Hepatocyte (in vitro differentiated cells): ENCODE measurements around the gene ZNF764. TPM values are rescaled to one million over a fixed set of nuclear protein-coding genes. Genes with fewer than 3 reads are reported as not detected.

Source experiments
- DNase-seq: peaks from one replicate; pipeline ENCODE4 v3.0.0-alpha.2; 2016; ENCODE audit warnings: low spot score
- H2AFZ ChIP-seq: fragments of 200-600 bp; sonication (generic); 2 replicates; pipeline ENCODE4 v1.6.0; 2016; ENCODE audit warnings: antibody characterized with exemption, mild to moderate bottlenecking
- H3K27ac ChIP-seq: fragments of 200-600 bp; sonication (generic); 2 replicates; pipeline ENCODE4 v1.5.1; 2016; ENCODE audit warnings: mild to moderate bottlenecking
- H3K27me3 ChIP-seq: fragments of 200-600 bp; sonication (generic); 2 replicates; pipeline ENCODE4 v1.6.1; 2016
- H3K36me3 ChIP-seq: fragments of 200-600 bp; sonication (generic); replicated peaks from 2 replicates; pipeline ENCODE4 v1.5.1; 2016; ENCODE audit warnings: low read depth; ENCODE audit not compliant: insufficient read depth
- H3K4me1 ChIP-seq: fragments of 200-600 bp; sonication (generic); 2 replicates; pipeline ENCODE4 v1.5.1; 2016; ENCODE audit warnings: mild to moderate bottlenecking, moderate library complexity; ENCODE audit not compliant: insufficient read depth
- H3K4me2 ChIP-seq: fragments of 200-600 bp; sonication (generic); 2 replicates; pipeline ENCODE4 v1.6.0; 2016
- H3K4me3 ChIP-seq: fragments of 200-600 bp; sonication (generic); 2 replicates; pipeline ENCODE4 v1.5.1; 2016; ENCODE audit warnings: mild to moderate bottlenecking
- H3K79me2 ChIP-seq: fragments of 200-600 bp; sonication (generic); 2 replicates; pipeline ENCODE4 v1.6.0; 2017; ENCODE audit warnings: mild to moderate bottlenecking
- H3K9me2 ChIP-seq: fragments of 200-600 bp; sonication (generic); replicated peaks from 2 replicates; pipeline ENCODE4 v1.6.0; 2017; ENCODE audit warnings: mild to moderate bottlenecking; ENCODE audit not compliant: insufficient read depth
- H3K9me3 ChIP-seq: fragments of 200-600 bp; sonication (generic); 2 replicates; pipeline ENCODE4 v1.5.1; 2016; ENCODE audit warnings: low read depth, mild to moderate bottlenecking
- H4K20me1 ChIP-seq: fragments of 200-600 bp; sonication (generic); 2 replicates; pipeline ENCODE4 v1.6.0; 2016; ENCODE audit warnings: mild to moderate bottlenecking; ENCODE audit not compliant: insufficient read depth, poor library complexity, severe bottlenecking
- CTCF ChIP-seq: fragments of 200-600 bp; sonication (generic); IDR thresholded peaks from 2 replicates; pipeline ENCODE4 v1.5.1; 2016; ENCODE audit warnings: antibody characterized with exemption, mild to moderate bottlenecking; ENCODE audit not compliant: poor library complexity
- EZH2 ChIP-seq: fragments of 200-600 bp; sonication (generic); IDR thresholded peaks from 2 replicates; pipeline ENCODE4 v1.6.1; 2016; ENCODE audit warnings: antibody characterized with exemption, mild to moderate bottlenecking, borderline replicate concordance
- EZH2phosphoT487 ChIP-seq: fragments of 200-600 bp; sonication (generic); IDR thresholded peaks from one replicate; pipeline ENCODE4 v1.6.1; 2018; ENCODE audit warnings: antibody characterized with exemption, mild to moderate bottlenecking, low read depth, moderate library complexity; ENCODE audit not compliant: unreplicated experiment, severe bottlenecking
- WGBS: methylation state at CpG from one replicate; pipeline ENCODE4 v1.1.6; 2016; ENCODE audit warnings: low lambda C conversion rate; ENCODE audit errors: missing lambda C conversion rate; 5-methylcytosine and 5-hydroxymethylcytosine counted together
- polyA plus RNA-seq: library from polyadenylated mRNA; unstranded; fragments of >200 nt; fragmentation: Nextera tagmentation; extraction: Ambion mirVana; gene quantifications from 2 replicates; pipeline ENCODE4 v1.2.1, GENCODE V29; 2016
- total RNA-seq: library from RNA; depleted of rRNA; stranded (reverse); fragments of >200 nt; gene quantifications from 2 replicates; pipeline ENCODE4 v1.2.3, GENCODE V29; 2014

ZNF764 gene
- total and polyA plus RNA-seq, 2 experiments from 2014 or later, result 9.8 to 12.1 TPM

DNA sequence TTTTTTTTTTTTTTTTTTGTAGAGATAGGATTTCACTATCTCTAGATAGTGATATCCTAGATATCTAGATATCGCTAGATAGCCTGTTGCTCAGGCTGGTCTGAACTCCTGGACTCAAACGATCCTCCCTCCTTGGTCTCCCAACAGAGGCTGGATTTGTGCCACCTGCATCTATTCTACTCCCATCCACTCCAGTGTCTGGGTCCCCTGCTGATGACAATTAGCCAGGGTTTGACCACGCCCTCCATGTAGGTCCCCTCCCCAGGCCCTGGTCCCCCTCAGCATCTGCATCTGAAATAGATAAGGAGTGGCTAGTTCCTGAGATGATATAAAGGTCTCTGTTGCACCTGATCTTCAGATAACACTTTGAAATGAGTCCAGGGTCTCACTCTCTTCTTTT is 11.1 kb upstream of the ZNF764 start:
- no peak overlapping the region for H3K4me2 ChIP-seq
- no peaks in the 10 kb centered on the region for H3K36me3 ChIP-seq
- no peaks in the 10 kb centered on the region for H4K20me1 ChIP-seq
- WGBS, result 100% methylated on average over 3 of the region's 3 CpGs
- H3K27ac ChIP-seq, result no peak overlapping the region
- no peaks in the 10 kb centered on the region for H3K27me3 ChIP-seq
- no peak overlapping the region for H2AFZ ChIP-seq
- H3K79me2 ChIP-seq, result peaks cover 11% of the 10 kb centered on the region
- peaks cover 11% of the 10 kb centered on the region for H3K4me1 ChIP-seq
- H3K4me3 ChIP-seq, result no peak overlapping the region
- no peaks in the 10 kb centered on the region for H3K9me3 ChIP-seq
- no peaks in the 10 kb centered on the region for H3K9me2 ChIP-seq
- DNase-seq, result no peak
- TF ChIP-seq EZH2 (no peak), CTCF (no peak), EZH2phosphoT487 (no peak)

GRCh38 chr16:30567991-30568638 is 9.9 kb upstream of the ZNF764 start:
- no peak overlapping the region for H3K4me3 ChIP-seq
- H3K4me1 ChIP-seq, result peaks cover 11% of the 10 kb centered on the region
- 58% methylated on average over 6 of the region's 6 CpGs for WGBS
- no peaks in the 10 kb centered on the region for H3K9me3 ChIP-seq
- H4K20me1 ChIP-seq, result no peaks in the 10 kb centered on the region
- peak; percentile 62 for DNase-seq
- H3K27ac ChIP-seq, result peak overlapping the region; percentile 52
- peaks cover 11% of the 10 kb centered on the region for H3K79me2 ChIP-seq
- H3K4me2 ChIP-seq, result no peak overlapping the region
- no peaks in the 10 kb centered on the region for H3K27me3 ChIP-seq
- no peak for TF ChIP-seq CTCF
- no peak for TF ChIP-seq EZH2
- no peak for TF ChIP-seq EZH2phosphoT487
- H2AFZ ChIP-seq, result no peak overlapping the region
- H3K36me3 ChIP-seq, result no peaks in the 10 kb centered on the region
- no peaks in the 10 kb centered on the region for H3K9me2 ChIP-seq

DNA sequence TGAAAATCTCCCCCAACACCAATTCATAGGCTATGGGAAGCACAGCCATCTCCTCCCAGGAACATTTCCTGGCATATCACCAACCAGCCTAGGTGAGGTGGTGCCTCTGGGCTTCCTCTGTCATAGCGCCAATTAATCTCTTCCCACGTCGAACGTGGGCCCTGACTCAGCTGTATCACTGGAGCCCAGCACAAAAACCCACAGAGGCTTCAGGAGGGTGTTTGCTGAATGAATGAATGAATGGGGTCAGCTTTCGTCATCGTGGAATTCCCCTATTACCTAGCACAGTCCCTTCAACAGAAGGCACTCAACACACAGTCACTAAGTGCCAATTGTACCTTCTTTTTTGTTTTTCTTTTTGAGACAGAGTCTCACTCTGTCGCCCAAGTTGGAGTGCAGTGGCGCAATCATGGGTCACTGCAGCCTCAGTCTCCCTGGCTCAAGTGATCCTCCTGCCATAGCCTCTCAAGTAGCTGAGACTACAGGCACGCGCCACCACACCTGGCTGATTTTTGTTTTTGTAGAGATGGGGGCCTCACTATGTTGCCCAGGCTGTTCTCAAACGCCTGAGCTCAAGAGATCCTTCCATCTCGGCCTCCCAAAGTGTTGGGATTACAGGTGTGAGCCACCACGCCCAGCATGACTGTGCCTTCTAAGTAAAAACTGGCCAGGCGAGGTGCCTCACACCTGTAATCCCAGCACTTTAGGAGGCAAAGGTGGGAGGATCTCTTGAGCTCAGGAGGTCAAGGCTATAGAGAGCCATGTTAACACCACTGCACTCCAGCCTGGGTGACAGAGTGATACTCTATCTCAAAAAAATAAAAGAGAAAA is 9.2 kb upstream of the ZNF764 start:
- Histone ChIP-seq H3K4me1 (peaks cover 11% of the 10 kb centered on the region), H3K27ac (peak overlapping the region; percentile 7), H3K27me3 (no peaks in the 10 kb centered on the region), H3K79me2 (peaks cover 11% of the 10 kb centered on the region), H2AFZ (no peak overlapping the region), H3K36me3 (no peaks in the 10 kb centered on the region), H3K9me2 (no peaks in the 10 kb centered on the region), H3K9me3 (no peaks in the 10 kb centered on the region), H3K4me3 (no peak overlapping the region), H4K20me1 (no peaks in the 10 kb centered on the region), H3K4me2 (no peak overlapping the region)
- 94% methylated on average over 14 of the region's 14 CpGs for WGBS
- no peak for DNase-seq
- TF ChIP-seq CTCF (no peak), EZH2phosphoT487 (no peak), EZH2 (no peak)
